Measurements from ENCODE around the gene CCDC142.

The CCDC142 gene

GRCh38 chr2:74511104-74511989 lies 28.5 kb upstream of the CCDC142 start:
- no peaks in the 10 kb centered on the region for H3K36me3 ChIP-seq (ENCODE audit: control insufficient read depth, low read depth, low read length)
- peaks cover 12% of the 10 kb centered on the region for H3K4me1 ChIP-seq (ENCODE audit: control insufficient read depth, low read depth, low read length)
- H3K9me3 ChIP-seq (ENCODE audit: control insufficient read depth, low read depth, low read length), result no peaks in the 10 kb centered on the region
- no peak overlapping the region for H3K27ac ChIP-seq (ENCODE audit: low read length)
- no peak overlapping the region for H3K4me3 ChIP-seq (ENCODE audit: low read length)
- H3K9ac ChIP-seq (ENCODE audit: low read length), result no peak overlapping the region
- peaks cover 90% of the 10 kb centered on the region for H3K27me3 ChIP-seq (ENCODE audit: control insufficient read depth, insufficient read depth, low read length)

- peaks cover 7% of the 10 kb centered on the region for H3K36me3 ChIP-seq (ENCODE audit: control insufficient read depth, low read depth, low read length)
- H3K9ac ChIP-seq (ENCODE audit: low read length), result no peak overlapping the region
- H3K4me3 ChIP-seq (ENCODE audit: low read length), result no peak overlapping the region
- H3K27ac ChIP-seq (ENCODE audit: low read length), result no peak overlapping the region
- peaks cover 90% of the 10 kb centered on the region for H3K27me3 ChIP-seq (ENCODE audit: control insufficient read depth, insufficient read depth, low read length)
- no peaks in the 10 kb centered on the region for H3K9me3 ChIP-seq (ENCODE audit: control insufficient read depth, low read depth, low read length)
- H3K4me1 ChIP-seq (ENCODE audit: control insufficient read depth, low read depth, low read length), result peaks cover 12% of the 10 kb centered on the region
Observed at GRCh38 chr2:74510272-74510671, 27.5 kb upstream of the CCDC142 start.

GRCh38 chr2:74507926-74508520 lies 25.2 kb upstream of the CCDC142 start:
- peaks cover 10% of the 10 kb centered on the region for H3K36me3 ChIP-seq (ENCODE audit: control insufficient read depth, low read depth, low read length)
- peaks cover 90% of the 10 kb centered on the region for H3K27me3 ChIP-seq (ENCODE audit: control insufficient read depth, insufficient read depth, low read length)
- peak overlapping the region; percentile 88 for H3K9ac ChIP-seq (ENCODE audit: low read length)
- peaks cover 16% of the 10 kb centered on the region for H3K4me1 ChIP-seq (ENCODE audit: control insufficient read depth, low read depth, low read length)
- no peak overlapping the region for H3K27ac ChIP-seq (ENCODE audit: low read length)
- H3K9me3 ChIP-seq (ENCODE audit: control insufficient read depth, low read depth, low read length), result no peaks in the 10 kb centered on the region
- H3K4me3 ChIP-seq (ENCODE audit: low read length), result peak overlapping the region; percentile 99

GRCh38 chr2:74507145-74507925 lies 24.5 kb upstream of the CCDC142 start, which contains the start of gene PCGF1:
Gene PCGF1 (minus strand): TSS chr2:74507695. CDS start chr2:74507668, 27 bp downstream.
- H3K27me3 ChIP-seq (ENCODE audit: control insufficient read depth, insufficient read depth, low read length), result peaks cover 90% of the 10 kb centered on the region
- H3K27ac ChIP-seq (ENCODE audit: low read length), result peak within 1 kb of the TSS; percentile 96
- peaks cover 17% of the 10 kb centered on the region for H3K4me1 ChIP-seq (ENCODE audit: control insufficient read depth, low read depth, low read length)
- peak within 1 kb of the TSS; percentile 88 for H3K9ac ChIP-seq (ENCODE audit: low read length)
- H3K9me3 ChIP-seq (ENCODE audit: control insufficient read depth, low read depth, low read length), result no peaks in the 10 kb centered on the region
- peak within 1 kb of the TSS; percentile 99 for H3K4me3 ChIP-seq (ENCODE audit: low read length)
- peaks cover 10% of the 10 kb centered on the region for H3K36me3 ChIP-seq (ENCODE audit: control insufficient read depth, low read depth, low read length)

GRCh38 chr2:74505448-74506246 lies 22.8 kb upstream of the CCDC142 start:
- no peak overlapping the region for H3K27ac ChIP-seq (ENCODE audit: low read length)

GRCh38 chr2:74504591-74504990 lies 21.8 kb upstream of the CCDC142 start:
- Histone ChIP-seq H3K9me3 (ENCODE audit: control insufficient read depth, low read depth, low read length) (no peaks in the 10 kb centered on the region), H3K36me3 (ENCODE audit: control insufficient read depth, low read depth, low read length) (peaks cover 10% of the 10 kb centered on the region), H3K4me1 (ENCODE audit: control insufficient read depth, low read depth, low read length) (peaks cover 40% of the 10 kb centered on the region), H3K4me3 (ENCODE audit: low read length) (no peak overlapping the region), H3K27ac (ENCODE audit: low read length) (no peak overlapping the region), H3K9ac (ENCODE audit: low read length) (no peak overlapping the region), H3K27me3 (ENCODE audit: control insufficient read depth, insufficient read depth, low read length) (peaks cover 90% of the 10 kb centered on the region)

More at GRCh38 chr2:74505448-74506246, 22.8 kb upstream of the CCDC142 start:
- Histone ChIP-seq H3K4me1 (ENCODE audit: control insufficient read depth, low read depth, low read length) (peaks cover 33% of the 10 kb centered on the region), H3K27me3 (ENCODE audit: control insufficient read depth, insufficient read depth, low read length) (peaks cover 90% of the 10 kb centered on the region), H3K9ac (ENCODE audit: low read length) (no peak overlapping the region), H3K4me3 (ENCODE audit: low read length) (no peak overlapping the region), H3K36me3 (ENCODE audit: control insufficient read depth, low read depth, low read length) (peaks cover 10% of the 10 kb centered on the region), H3K9me3 (ENCODE audit: control insufficient read depth, low read depth, low read length) (no peaks in the 10 kb centered on the region)

GRCh38 chr2:74503506-74504475 lies 21.0 kb upstream of the CCDC142 start:
- Histone ChIP-seq H3K4me1 (ENCODE audit: control insufficient read depth, low read depth, low read length) (peaks cover 44% of the 10 kb centered on the region), H3K9ac (ENCODE audit: low read length) (no peak overlapping the region), H3K4me3 (ENCODE audit: low read length) (peak overlapping the region; percentile 52), H3K27ac (ENCODE audit: low read length) (no peak overlapping the region), H3K36me3 (ENCODE audit: control insufficient read depth, low read depth, low read length) (peaks cover 10% of the 10 kb centered on the region), H3K9me3 (ENCODE audit: control insufficient read depth, low read depth, low read length) (no peaks in the 10 kb centered on the region), H3K27me3 (ENCODE audit: control insufficient read depth, insufficient read depth, low read length) (peaks cover 90% of the 10 kb centered on the region)

- H3K9me3 ChIP-seq (ENCODE audit: control insufficient read depth, low read depth, low read length), result no peaks in the 10 kb centered on the region
- H3K36me3 ChIP-seq (ENCODE audit: control insufficient read depth, low read depth, low read length), result peaks cover 10% of the 10 kb centered on the region
- no peak overlapping the region for H3K9ac ChIP-seq (ENCODE audit: low read length)
- peak overlapping the region; percentile 52 for H3K4me3 ChIP-seq (ENCODE audit: low read length)
- H3K27me3 ChIP-seq (ENCODE audit: control insufficient read depth, insufficient read depth, low read length), result peaks cover 90% of the 10 kb centered on the region
- H3K27ac ChIP-seq (ENCODE audit: low read length), result no peak overlapping the region
- H3K4me1 ChIP-seq (ENCODE audit: control insufficient read depth, low read depth, low read length), result peaks cover 42% of the 10 kb centered on the region
Observed at GRCh38 chr2:74502720-74503505, 20.1 kb upstream of the CCDC142 start.

- Histone ChIP-seq H3K9ac (ENCODE audit: low read length) (no peak overlapping the region), H3K27me3 (ENCODE audit: control insufficient read depth, insufficient read depth, low read length) (peaks cover 96% of the 10 kb centered on the region), H3K9me3 (ENCODE audit: control insufficient read depth, low read depth, low read length) (no peaks in the 10 kb centered on the region), H3K4me3 (ENCODE audit: low read length) (peak overlapping the region; percentile 52), H3K27ac (ENCODE audit: low read length) (no peak overlapping the region), H3K36me3 (ENCODE audit: control insufficient read depth, low read depth, low read length) (peaks cover 10% of the 10 kb centered on the region), H3K4me1 (ENCODE audit: control insufficient read depth, low read depth, low read length) (peaks cover 42% of the 10 kb centered on the region)
Observed at GRCh38 chr2:74502147-74502719, 19.4 kb upstream of the CCDC142 start.

Measured in iPS-18a (cell line).